Heart left ventricle (tissue), 13 donors: ENCODE data around the gene LHFPL4.

Experiments used
- CTCF ChIP-seq, 12 donors: fragments of 200-600 bp; sonication (generic) in 4 of 12; IDR thresholded peaks; one replicate each; pipeline versions ENCODE4 v1.5.0 to v1.8.0; 2018 to 2022; ENCODE audit warnings: antibody characterized with exemption in 12 of 12, mild to moderate bottlenecking in 5 of 12
- POLR2A ChIP-seq, 2 donors: fragments of 450-650 bp; IDR thresholded peaks; one replicate each; pipeline ENCODE4 v1.6.1; 2017; ENCODE audit warnings: antibody characterized with exemption in 2 of 2, mild to moderate bottlenecking in 2 of 2, moderate library complexity in 2 of 2
- donor health status: ischemic (EF 13 %, LVEDD 7.1; RV severe dilation, severe dysfunction).
- donor health status: DM: no; HTN: yes; CAD: no.
- donor health status: DM: no; HTN: no; CAD: no.
- donor health status: ischemic (EF 25% LVEDD 6.9; RV normal size, moderate dysfunction).
- donor health status: ischemic (EF 25% LVEDD 5.7; RV mildly dilated, moderate dysfunction).
- donor health status: ischemic (EF 35%, LVEDD 5.7; RV mildly dilated, moderate dysfunction).
- donor health status: nonischemic (EF 11% LVEDD 7.7; RV severe dilation, severe dysfunction).
- donor health status: DM: yes; HTN: yes; CAD: no.
- donor health status: PGD.
- donor health status: ischemic (EF 29% LVEDD 5.4; RV normal size, mild dysfunction).
- donor health status: nonischemic (EF 23%, LVEDD 6.1; RV moderate dilation, normal function).

- TF ChIP-seq CTCF (IDR thresholded peaks at IDR 0.05): no peak
- no peak for TF ChIP-seq POLR2A (IDR thresholded peaks at IDR 0.05)
Measured at GRCh38 chr3:9549600-9549999, 4.0 kb downstream of the LHFPL4 start.
